Brain microvascular endothelial cell (primary cell): ENCODE results near the gene DIPK1C.

Source experiments
- DNase-seq: peaks from one replicate; pipeline ENCODE4 v3.0.0-alpha.2; 2020
- H3K27ac ChIP-seq: fragments of 250-450 bp; sonication (Bioruptor Pico); 2 replicates; pipeline ENCODE4 v1.5.1; 2020; ENCODE audit warnings: mild to moderate bottlenecking, moderate library complexity
- H3K27me3 ChIP-seq: fragments of 250-450 bp; sonication (Bioruptor Pico); replicated peaks from 2 replicates; pipeline ENCODE4 v1.5.1; 2020; ENCODE audit warnings: mild to moderate bottlenecking
- H3K36me3 ChIP-seq: fragments of 250-450 bp; sonication (Bioruptor Pico); replicated peaks from 2 replicates; pipeline ENCODE4 v1.5.1; 2020; ENCODE audit warnings: mild to moderate bottlenecking
- H3K4me3 ChIP-seq: 2 replicates; pipeline ENCODE4 v1.5.1; 2011; ENCODE audit warnings: low read depth, mild to moderate bottlenecking, control low read depth, low read length, moderate library complexity
- CTCF ChIP-seq: IDR thresholded peaks from 2 replicates; pipeline ENCODE4 v1.5.1; 2011; ENCODE audit warnings: low read depth, mild to moderate bottlenecking, moderate library complexity, low read length, control low read depth, inconsistent platforms; ENCODE audit errors: missing control alignments
- in situ Hi-C: cut with HindIII; loops from 2 replicates; pipeline ENCODE4 v1.10.0; 2017; ENCODE audit warnings: low sequenced_read_pairs, low pct_ligation_motif_present

Gene DIPK1C

DNA sequence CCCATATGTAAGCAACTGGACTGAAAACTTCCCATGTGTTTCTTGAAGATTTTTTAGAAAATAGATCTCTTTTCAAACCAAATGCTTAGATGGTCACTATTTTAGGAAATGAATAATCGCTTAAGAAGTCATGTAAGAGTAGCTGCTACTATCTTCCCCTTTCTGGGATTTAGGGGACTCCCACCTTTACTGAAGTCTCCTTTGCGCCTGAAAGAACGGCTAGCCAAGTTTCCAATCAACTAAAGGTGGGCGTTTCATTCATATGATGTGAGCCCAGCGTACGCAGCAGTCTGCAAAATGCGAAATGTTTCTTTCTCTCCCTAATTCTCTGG, 1.1 kb downstream of the DIPK1C start:
- H3K4me3 ChIP-seq: no peak overlapping the region
- DNase-seq: no peak
- H3K36me3 ChIP-seq: no peaks in the 10 kb centered on the region
- in situ Hi-C loops: loop anchor here (25.0 kb wide), 1 partner anchor 106 kb away; no protein-coding TSS in a partner anchor
- TF ChIP-seq CTCF: no peak
- H3K27ac ChIP-seq: no peak overlapping the region
- peaks cover 40% of the 10 kb centered on the region for H3K27me3 ChIP-seq

DNA sequence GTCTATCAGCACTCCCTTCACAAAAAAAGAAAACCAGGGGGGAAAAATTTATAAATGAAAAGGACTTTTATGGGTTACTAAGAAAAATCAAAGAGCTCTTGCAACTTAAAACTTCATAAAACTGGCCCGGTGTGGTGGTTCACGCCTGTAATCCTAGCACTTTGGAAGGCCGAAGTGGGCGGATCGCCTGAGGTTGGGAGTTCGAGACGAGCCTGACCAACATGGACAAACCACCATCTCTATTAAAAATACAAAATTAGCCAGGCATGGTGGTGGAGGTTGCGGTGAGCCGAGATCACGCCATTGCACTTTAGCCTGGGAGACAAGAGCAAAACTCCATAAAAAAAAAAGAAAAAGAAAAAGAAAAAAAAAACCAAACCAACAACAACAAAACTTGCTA, 1.7 kb downstream of the DIPK1C start:
- no peak overlapping the region for H3K4me3 ChIP-seq
- no peak for DNase-seq
- peaks cover 40% of the 10 kb centered on the region for H3K27me3 ChIP-seq
- no peaks in the 10 kb centered on the region for H3K36me3 ChIP-seq
- in situ Hi-C loops: loop anchor here (25.0 kb wide), 1 partner anchor 107 kb away; no protein-coding TSS in a partner anchor
- no peak for TF ChIP-seq CTCF
- no peak overlapping the region for H3K27ac ChIP-seq

GRCh38 chr18:74454279-74454751, 2.8 kb downstream of the DIPK1C start:
- in situ Hi-C loops: loop anchor here (25.0 kb wide), 1 partner anchor 108 kb away; no protein-coding TSS in a partner anchor
- peaks cover 35% of the 10 kb centered on the region for H3K27me3 ChIP-seq
- no peak overlapping the region for H3K27ac ChIP-seq

GRCh38 chr18:74453642-74454198, 3.4 kb downstream of the DIPK1C start:
- no peak overlapping the region for H3K4me3 ChIP-seq
- no peak overlapping the region for H3K27ac ChIP-seq
- in situ Hi-C loops: loop anchor here (25.0 kb wide), 1 partner anchor 109 kb away; no protein-coding TSS in a partner anchor
- TF ChIP-seq CTCF: no peak
- no peak for DNase-seq
- no peaks in the 10 kb centered on the region for H3K36me3 ChIP-seq
- H3K27me3 ChIP-seq: peaks cover 31% of the 10 kb centered on the region

More at GRCh38 chr18:74454279-74454751, 2.8 kb downstream of the DIPK1C start:
- H3K4me3 ChIP-seq: no peak overlapping the region
- no peaks in the 10 kb centered on the region for H3K36me3 ChIP-seq
- no peak for DNase-seq
- no peak for TF ChIP-seq CTCF

GRCh38 chr18:74453016-74453566, 4.0 kb downstream of the DIPK1C start:
- Histone ChIP-seq H3K27me3 (peaks cover 28% of the 10 kb centered on the region), H3K4me3 (no peak overlapping the region), H3K36me3 (no peaks in the 10 kb centered on the region), H3K27ac (no peak overlapping the region)
- in situ Hi-C loops: loop anchor here (25.0 kb wide), 1 partner anchor 109 kb away; no protein-coding TSS in a partner anchor
- no peak for TF ChIP-seq CTCF
- no peak for DNase-seq
